RWPE2 (cell line): ENCODE data around the gene ARHGAP44.

Experiments
- ATAC-seq: fragments of 200-7000 bp; cut with Tn5 transposase; 3 replicates; pipeline ENCODE4 v1.9.1; 2021; ENCODE audit warnings: low read depth
- DNase-seq: peaks from one replicate; pipeline ENCODE4 v3.0.0-alpha.2; 2020; ENCODE audit warnings: low spot score
- H3K27ac ChIP-seq: fragments of 450-650 bp; 2 replicates; pipeline ENCODE4 v1.5.1; 2017; ENCODE audit warnings: mild to moderate bottlenecking; ENCODE audit not compliant: poor library complexity, severe bottlenecking
- H3K27me3 ChIP-seq: fragments of 250-450 bp; sonication (Bioruptor Pico); 2 replicates; pipeline ENCODE4 v1.5.1; 2021; ENCODE audit warnings: mild to moderate bottlenecking, moderate library complexity; ENCODE audit not compliant: insufficient read depth, poor library complexity, severe bottlenecking
- H3K36me3 ChIP-seq: fragments of 250-450 bp; sonication (Bioruptor Pico); 2 replicates; pipeline ENCODE4 v1.5.1; 2020; ENCODE audit warnings: low read depth, mild to moderate bottlenecking, moderate library complexity
- H3K4me1 ChIP-seq: fragments of 250-450 bp; sonication (Bioruptor Pico); 2 replicates; pipeline ENCODE4 v1.5.1; 2021; ENCODE audit warnings: mild to moderate bottlenecking, moderate library complexity; ENCODE audit not compliant: insufficient read depth, poor library complexity, severe bottlenecking
- H3K4me3 ChIP-seq: fragments of 250-450 bp; sonication (Bioruptor Pico); 2 replicates; pipeline ENCODE4 v1.5.1; 2021; ENCODE audit warnings: mild to moderate bottlenecking, moderate library complexity; ENCODE audit not compliant: severe bottlenecking
- H3K9me3 ChIP-seq: fragments of 250-450 bp; sonication (Bioruptor Pico); 2 replicates; pipeline ENCODE4 v1.5.1; 2021; ENCODE audit warnings: mild to moderate bottlenecking, moderate library complexity; ENCODE audit not compliant: severe bottlenecking
- TF ChIP-seq, protein P1 (sequence below): fragments of 450-650 bp; IDR thresholded peaks from one replicate; pipeline ENCODE4 v1.5.1; 2017; ENCODE audit warnings: mild to moderate bottlenecking, moderate library complexity; ENCODE audit not compliant: poor library complexity, severe bottlenecking

The ARHGAP44 gene

DNA sequence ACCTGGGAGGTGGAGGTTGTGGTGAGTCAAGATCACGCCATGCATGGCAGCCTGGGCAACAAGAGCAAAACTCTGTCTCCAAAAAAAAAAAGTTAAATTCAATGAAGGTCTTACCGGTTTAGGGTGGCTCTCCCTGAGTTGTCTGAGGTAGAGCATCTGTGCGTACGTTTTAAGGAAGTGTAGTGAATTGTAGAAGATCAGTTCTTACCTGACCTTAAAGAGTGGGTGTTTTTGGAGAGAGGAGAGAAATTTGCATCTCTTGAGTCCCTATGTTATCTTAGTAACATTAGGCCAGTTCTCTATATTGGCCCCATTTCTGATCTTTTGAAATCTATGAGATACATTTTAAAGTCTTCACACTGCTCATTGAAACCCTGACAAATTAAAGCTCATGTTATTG lies 172.4 kb downstream of the ARHGAP44 start:
- DNase-seq (no peak), ATAC-seq (no peak)
- H3K27me3 ChIP-seq = no peaks in the 10 kb centered on the region
- TF ChIP-seq, protein P1, sequence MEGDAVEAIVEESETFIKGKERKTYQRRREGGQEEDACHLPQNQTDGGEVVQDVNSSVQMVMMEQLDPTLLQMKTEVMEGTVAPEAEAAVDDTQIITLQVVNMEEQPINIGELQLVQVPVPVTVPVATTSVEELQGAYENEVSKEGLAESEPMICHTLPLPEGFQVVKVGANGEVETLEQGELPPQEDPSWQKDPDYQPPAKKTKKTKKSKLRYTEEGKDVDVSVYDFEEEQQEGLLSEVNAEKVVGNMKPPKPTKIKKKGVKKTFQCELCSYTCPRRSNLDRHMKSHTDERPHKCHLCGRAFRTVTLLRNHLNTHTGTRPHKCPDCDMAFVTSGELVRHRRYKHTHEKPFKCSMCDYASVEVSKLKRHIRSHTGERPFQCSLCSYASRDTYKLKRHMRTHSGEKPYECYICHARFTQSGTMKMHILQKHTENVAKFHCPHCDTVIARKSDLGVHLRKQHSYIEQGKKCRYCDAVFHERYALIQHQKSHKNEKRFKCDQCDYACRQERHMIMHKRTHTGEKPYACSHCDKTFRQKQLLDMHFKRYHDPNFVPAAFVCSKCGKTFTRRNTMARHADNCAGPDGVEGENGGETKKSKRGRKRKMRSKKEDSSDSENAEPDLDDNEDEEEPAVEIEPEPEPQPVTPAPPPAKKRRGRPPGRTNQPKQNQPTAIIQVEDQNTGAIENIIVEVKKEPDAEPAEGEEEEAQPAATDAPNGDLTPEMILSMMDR = no peak
- H3K36me3 ChIP-seq = no peaks in the 10 kb centered on the region
- no peak overlapping the region for H3K4me3 ChIP-seq
- no peaks in the 10 kb centered on the region for H3K4me1 ChIP-seq
- no peaks in the 10 kb centered on the region for H3K9me3 ChIP-seq
- H3K27ac ChIP-seq = no peak overlapping the region

DNA sequence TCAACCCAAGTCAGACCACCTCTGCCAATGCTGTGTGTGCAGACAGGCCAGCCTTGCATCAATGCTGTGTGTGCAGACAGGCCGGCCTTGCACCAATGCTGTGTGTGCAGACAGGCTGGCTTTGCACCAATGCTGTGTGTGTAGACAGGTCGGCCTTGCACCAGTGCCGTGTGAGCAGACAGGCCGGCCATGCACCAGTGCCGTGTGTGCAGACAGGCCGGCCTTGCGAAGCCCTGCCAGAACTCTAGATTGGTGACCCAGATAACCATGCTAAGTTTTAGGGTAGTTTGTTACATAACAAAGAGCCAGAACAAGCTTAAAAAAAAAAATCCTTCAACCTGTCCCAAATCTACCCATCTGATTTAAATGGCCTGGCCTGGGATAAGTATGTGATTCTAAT lies 174.2 kb downstream of the ARHGAP44 start:
- H3K36me3 ChIP-seq = no peaks in the 10 kb centered on the region
- H3K9me3 ChIP-seq = no peaks in the 10 kb centered on the region
- DNase-seq (no peak), ATAC-seq (no peak)
- H3K4me1 ChIP-seq = no peaks in the 10 kb centered on the region
- H3K27ac ChIP-seq = no peak overlapping the region
- H3K4me3 ChIP-seq = no peak overlapping the region
- TF ChIP-seq, protein P1 = no peak
- H3K27me3 ChIP-seq = no peaks in the 10 kb centered on the region

DNA sequence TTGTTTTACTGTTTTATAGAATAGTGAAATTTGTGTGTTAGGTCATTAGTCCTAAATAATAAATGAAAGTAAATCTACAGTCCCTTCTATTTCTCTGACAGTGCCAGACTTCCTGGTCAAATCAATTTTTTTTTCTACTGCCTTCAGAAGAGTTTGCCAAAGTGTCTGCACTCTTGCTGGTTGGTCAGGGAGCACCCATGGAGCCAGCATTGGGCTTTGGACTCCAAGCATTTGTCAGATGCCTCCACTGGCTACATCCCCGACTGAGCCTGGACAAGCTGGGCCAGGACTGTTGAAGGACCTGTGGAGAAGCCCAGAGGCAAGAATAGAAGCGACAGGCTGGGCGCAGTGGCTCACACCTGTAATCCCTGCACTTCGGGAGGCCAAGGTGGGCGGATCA lies 174.9 kb downstream of the ARHGAP44 start:
- Histone ChIP-seq H3K27ac (no peak overlapping the region), H3K27me3 (no peaks in the 10 kb centered on the region), H3K4me1 (no peaks in the 10 kb centered on the region), H3K36me3 (no peaks in the 10 kb centered on the region), H3K9me3 (no peaks in the 10 kb centered on the region), H3K4me3 (no peak overlapping the region)
- no peak for ATAC-seq
- TF ChIP-seq, protein P1 = no peak
- DNase-seq = no peak

DNA sequence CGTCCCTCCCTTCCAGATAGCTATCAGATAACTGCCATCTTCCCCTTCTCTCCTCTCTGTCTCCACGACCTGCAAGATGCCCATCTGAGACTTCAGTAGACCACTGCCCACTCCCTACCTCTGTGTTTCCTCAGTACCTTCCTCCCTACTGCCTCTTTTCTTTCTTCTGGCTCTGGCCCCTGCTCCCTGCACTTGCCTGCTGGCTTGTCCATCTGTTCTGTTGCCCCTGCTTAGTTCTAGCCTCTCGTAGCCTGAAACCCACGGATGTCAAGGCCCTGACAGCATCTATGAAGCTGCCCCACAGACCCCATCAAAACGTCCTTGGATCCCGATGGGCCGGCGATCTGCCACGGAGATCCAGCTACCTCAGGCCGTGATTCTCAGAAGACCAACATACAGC lies 175.5 kb downstream of the ARHGAP44 start:
- no peak for ATAC-seq
- no peak for DNase-seq
- Histone ChIP-seq H3K36me3 (no peaks in the 10 kb centered on the region), H3K27me3 (no peaks in the 10 kb centered on the region), H3K9me3 (no peaks in the 10 kb centered on the region), H3K4me1 (no peaks in the 10 kb centered on the region), H3K4me3 (no peak overlapping the region), H3K27ac (no peak overlapping the region)
- TF ChIP-seq, protein P1 = no peak

DNA sequence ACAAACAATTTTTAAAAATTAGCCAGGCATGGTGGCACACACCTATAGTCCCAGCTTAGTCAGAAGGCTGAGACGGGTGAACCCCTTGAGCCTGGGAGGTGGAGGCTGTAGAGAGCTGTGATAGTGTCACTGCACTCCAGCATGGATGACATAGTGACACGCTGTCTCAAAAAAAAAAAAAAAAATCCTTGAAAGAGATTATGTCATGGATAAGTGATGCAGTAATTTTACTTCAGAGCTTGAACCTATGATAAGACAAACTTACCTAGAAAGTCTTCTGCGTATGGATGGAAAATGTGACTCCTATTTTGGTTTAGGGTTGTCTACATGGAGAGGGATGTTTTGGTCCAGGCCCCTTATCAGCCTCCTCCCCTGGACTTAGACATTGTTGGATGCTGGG lies 176.7 kb downstream of the ARHGAP44 start:
- Histone ChIP-seq H3K27me3 (no peaks in the 10 kb centered on the region), H3K9me3 (no peaks in the 10 kb centered on the region), H3K4me1 (no peaks in the 10 kb centered on the region), H3K36me3 (no peaks in the 10 kb centered on the region), H3K4me3 (no peak overlapping the region), H3K27ac (no peak overlapping the region)
- DNase-seq (no peak), ATAC-seq (no peak)
- TF ChIP-seq, protein P1 = no peak
